Activated CD4-positive, alpha-beta T cell treated with anti-CD3 and anti-CD28 coated beads, Interleukin-2, amount 10 ng/mL, durations not matched to agents 7 days and 5 days (primary cell): Measurements from ENCODE around the gene FAM53A. TPM values are rescaled to one million over a fixed set of nuclear protein-coding genes. Genes with fewer than 3 reads are reported as not detected.

Experiments
- CTCF ChIA-PET: fragments of 350-600 bp; sonication (Branson Sonifier 250); formaldehyde crosslinking; loops from one replicate; lab custom pipeline; 2021; ENCODE audit warnings: antibody characterized with exemption; lab: Charles Lee
- POLR2A ChIA-PET: fragments of 350-600 bp; sonication (Branson Sonifier 250); formaldehyde crosslinking; loops from one replicate; lab custom pipeline; 2021; ENCODE audit warnings: antibody characterized with exemption; lab: Charles Lee
- DNase-seq: peaks from one replicate; pipeline ENCODE4 v3.0.0-alpha.2; 2020
- H3K27ac Mint-ChIP-seq: one replicate; pipeline ENCODE4 v1.8.0; 2021; ENCODE audit warnings: mild to moderate bottlenecking, moderate library complexity, mixed read lengths
- H3K27me3 Mint-ChIP-seq: one replicate; pipeline ENCODE4 v1.8.0; 2021; ENCODE audit warnings: mixed read lengths
- H3K36me3 Mint-ChIP-seq: one replicate; pipeline ENCODE4 v1.8.0; 2021; ENCODE audit warnings: low read depth, mixed read lengths
- H3K4me1 Mint-ChIP-seq: one replicate; pipeline ENCODE4 v1.8.0; 2021; ENCODE audit warnings: mixed read lengths
- H3K4me3 Mint-ChIP-seq: one replicate; pipeline ENCODE4 v1.8.0; 2021; ENCODE audit warnings: mild to moderate bottlenecking, moderate library complexity, mixed read lengths
- H3K9me3 Mint-ChIP-seq: one replicate; pipeline ENCODE4 v1.8.0; 2021; ENCODE audit warnings: mixed read lengths
- total RNA-seq, 2 experiments: library from RNA; stranded (reverse); gene quantifications; one replicate each; pipeline ENCODE4 v1.2.3, GENCODE V29; 2021

FAM53A gene
- total RNA-seq, 2 experiments from 2014 or later, result 0.99 to 1.6 TPM

DNA sequence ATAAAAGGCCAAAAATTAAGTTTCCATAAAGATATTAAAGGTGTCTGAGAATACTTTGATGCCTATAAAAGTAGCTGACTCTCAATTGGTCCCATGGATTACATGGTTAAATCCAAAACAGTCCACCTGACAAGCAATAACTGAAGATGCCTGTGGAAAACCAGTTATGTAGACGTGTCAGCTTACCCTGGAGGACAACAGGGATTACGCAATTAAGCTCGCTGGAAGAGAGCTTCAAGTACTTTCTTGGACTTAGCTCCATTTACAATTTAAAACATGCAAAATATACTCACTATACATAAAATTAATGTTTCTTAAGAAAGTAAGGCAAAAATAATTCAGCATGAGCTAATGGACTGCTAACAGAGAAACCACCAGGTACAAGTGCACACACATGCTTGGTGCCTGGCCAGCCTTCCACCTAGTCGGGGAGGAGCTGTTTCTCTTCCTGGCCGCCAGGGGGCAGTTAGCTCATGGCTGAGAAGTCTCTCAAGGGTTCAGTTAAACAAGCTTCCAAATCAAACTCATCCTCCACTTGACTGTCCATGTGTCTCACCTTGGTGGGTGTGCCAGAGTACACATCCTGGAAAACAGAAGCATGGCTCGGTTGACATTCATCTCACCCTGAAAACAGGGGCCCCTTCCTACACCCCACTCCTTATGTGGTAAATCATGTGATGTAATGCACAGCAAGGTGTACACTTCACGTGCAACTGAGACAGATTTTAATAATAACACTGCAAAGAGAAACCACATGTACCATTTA is 9.2 kb upstream of the FAM53A start:
- ChIA-PET POLR2A (interaction anchor here (0.6 to 1.1 kb wide), 3 partner anchors 17 to 38 kb away, joined by 3 read pairs; partner anchors contain the start of gene SLBP), CTCF (interaction anchor here (0.8 to 6.9 kb wide), 17 partner anchors 8 to 262 kb away, joined by 3 to 94 read pairs (median 5); partner anchors contain the start of genes SLBP, TACC3 and TMEM129)
- Mint-ChIP-seq H3K9me3 (no peaks in the 10 kb centered on the region), H3K27ac (peak overlapping the region; percentile 61), H3K4me1 (peaks cover 11% of the 10 kb centered on the region), H3K4me3 (no peak overlapping the region), H3K36me3 (peaks cover 63% of the 10 kb centered on the region), H3K27me3 (no peaks in the 10 kb centered on the region)
- peak; percentile 81 for DNase-seq

DNA sequence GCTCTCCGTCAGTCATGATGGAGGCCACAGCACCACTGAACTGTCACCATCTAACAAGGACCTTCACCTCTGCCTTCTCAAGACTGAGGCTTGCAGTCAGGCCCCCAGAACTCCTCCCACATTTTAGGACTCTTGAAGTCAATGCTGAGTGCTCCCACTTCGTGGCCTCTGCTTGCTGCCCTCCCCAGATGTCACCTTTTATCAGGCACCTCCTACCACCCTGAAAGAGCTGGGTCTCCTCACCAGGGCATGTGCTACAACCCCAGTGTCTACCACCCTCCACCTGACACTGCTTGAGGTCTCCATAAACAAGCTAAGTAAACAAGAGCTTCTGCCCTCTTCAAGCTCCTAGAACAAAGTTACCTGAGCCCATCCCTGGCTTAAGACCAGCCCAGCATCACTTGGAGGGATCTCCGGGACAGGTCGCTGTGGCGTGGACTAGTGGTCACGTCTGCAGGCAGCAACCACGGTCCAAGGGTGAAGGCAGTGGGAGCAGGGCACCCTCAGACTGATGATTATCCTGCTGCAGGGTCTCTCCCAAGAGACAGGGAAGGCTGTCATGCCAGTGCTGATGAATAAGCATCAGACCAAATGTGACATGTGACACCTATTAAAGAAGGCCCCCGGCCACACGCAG is 7.7 kb upstream of the FAM53A start:
- H3K4me3 Mint-ChIP-seq, result no peak overlapping the region
- H3K27me3 Mint-ChIP-seq, result no peaks in the 10 kb centered on the region
- no peaks in the 10 kb centered on the region for H3K9me3 Mint-ChIP-seq
- no peak overlapping the region for H3K27ac Mint-ChIP-seq
- H3K36me3 Mint-ChIP-seq, result peaks cover 56% of the 10 kb centered on the region
- peaks cover 11% of the 10 kb centered on the region for H3K4me1 Mint-ChIP-seq
- no peak for DNase-seq
- ChIA-PET CTCF (interaction anchor here (0.5 to 6.9 kb wide), 5 partner anchors 9 to 1197 kb away, joined by 3 to 94 read pairs (median 8); no protein-coding TSS in a partner anchor), POLR2A (no interaction called here)

DNA sequence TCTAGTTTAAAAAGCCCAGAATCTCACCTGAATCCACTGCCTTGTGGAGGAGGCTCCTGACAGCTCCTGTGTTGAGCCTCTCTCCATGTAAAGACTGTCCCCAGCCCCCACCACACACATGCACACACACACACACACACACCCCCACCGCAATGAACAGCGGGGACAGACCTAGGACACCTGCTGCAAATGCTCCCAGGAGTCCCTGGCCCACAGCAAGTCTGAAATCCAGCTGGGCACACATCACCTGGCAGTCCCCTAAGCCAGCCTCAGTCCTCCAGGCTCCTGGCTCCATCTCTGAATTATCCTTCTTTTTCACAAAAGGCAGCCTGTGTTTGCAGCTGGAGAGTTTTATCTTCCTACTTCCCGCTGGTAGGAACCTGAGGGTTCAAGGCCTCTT is 6.6 kb upstream of the FAM53A start:
- no peak for DNase-seq
- Mint-ChIP-seq H3K36me3 (peaks cover 52% of the 10 kb centered on the region), H3K27me3 (no peaks in the 10 kb centered on the region), H3K27ac (no peak overlapping the region), H3K9me3 (no peaks in the 10 kb centered on the region), H3K4me1 (peaks cover 7% of the 10 kb centered on the region), H3K4me3 (no peak overlapping the region)
- ChIA-PET CTCF (interaction anchor here (2.1 to 6.9 kb wide), 2 partner anchors 19 to 36 kb away, joined by 9 to 94 read pairs; no protein-coding TSS in a partner anchor), POLR2A (interaction anchor here (1.4 kb wide), 1 partner anchor 21 kb away, joined by 3 read pairs; the partner anchor contains the start of gene SLBP)

DNA sequence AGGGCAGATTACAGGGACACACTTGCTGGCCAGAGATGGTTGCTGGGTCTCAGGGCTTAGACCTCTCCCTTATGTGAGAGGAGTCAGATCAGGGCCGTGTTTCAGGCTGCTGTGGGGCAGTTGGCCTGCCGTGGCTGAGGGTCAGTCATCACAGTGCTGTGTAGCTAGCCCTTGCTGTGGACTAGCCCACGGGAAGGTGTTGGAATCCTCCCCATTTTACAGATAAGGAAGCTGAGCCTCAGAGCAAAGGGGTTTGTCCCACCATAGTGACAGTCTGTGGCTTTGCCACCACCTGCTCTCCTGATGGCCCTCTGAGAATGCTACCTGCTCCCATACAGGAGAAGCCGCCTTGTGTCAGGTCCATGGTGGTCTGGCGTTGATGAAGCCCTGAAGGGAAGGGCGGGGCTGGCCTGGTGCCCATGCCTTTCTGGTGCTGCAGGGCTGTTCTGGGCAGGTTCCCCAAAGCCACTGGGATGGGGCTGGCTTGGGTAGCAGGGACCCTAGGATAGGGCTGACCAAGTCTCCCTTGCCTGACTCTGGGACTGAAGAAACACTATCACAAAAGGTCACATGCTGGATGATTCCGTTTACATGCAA is 2.4 kb upstream of the FAM53A start:
- ChIA-PET POLR2A (no interaction called here), CTCF (no interaction called here)
- H3K4me3 Mint-ChIP-seq, result no peak overlapping the region
- H3K36me3 Mint-ChIP-seq, result peaks cover 18% of the 10 kb centered on the region
- H3K9me3 Mint-ChIP-seq, result no peaks in the 10 kb centered on the region
- peaks cover 5% of the 10 kb centered on the region for H3K27me3 Mint-ChIP-seq
- peaks cover 12% of the 10 kb centered on the region for H3K4me1 Mint-ChIP-seq
- no peak for DNase-seq
- H3K27ac Mint-ChIP-seq, result no peak overlapping the region

DNA sequence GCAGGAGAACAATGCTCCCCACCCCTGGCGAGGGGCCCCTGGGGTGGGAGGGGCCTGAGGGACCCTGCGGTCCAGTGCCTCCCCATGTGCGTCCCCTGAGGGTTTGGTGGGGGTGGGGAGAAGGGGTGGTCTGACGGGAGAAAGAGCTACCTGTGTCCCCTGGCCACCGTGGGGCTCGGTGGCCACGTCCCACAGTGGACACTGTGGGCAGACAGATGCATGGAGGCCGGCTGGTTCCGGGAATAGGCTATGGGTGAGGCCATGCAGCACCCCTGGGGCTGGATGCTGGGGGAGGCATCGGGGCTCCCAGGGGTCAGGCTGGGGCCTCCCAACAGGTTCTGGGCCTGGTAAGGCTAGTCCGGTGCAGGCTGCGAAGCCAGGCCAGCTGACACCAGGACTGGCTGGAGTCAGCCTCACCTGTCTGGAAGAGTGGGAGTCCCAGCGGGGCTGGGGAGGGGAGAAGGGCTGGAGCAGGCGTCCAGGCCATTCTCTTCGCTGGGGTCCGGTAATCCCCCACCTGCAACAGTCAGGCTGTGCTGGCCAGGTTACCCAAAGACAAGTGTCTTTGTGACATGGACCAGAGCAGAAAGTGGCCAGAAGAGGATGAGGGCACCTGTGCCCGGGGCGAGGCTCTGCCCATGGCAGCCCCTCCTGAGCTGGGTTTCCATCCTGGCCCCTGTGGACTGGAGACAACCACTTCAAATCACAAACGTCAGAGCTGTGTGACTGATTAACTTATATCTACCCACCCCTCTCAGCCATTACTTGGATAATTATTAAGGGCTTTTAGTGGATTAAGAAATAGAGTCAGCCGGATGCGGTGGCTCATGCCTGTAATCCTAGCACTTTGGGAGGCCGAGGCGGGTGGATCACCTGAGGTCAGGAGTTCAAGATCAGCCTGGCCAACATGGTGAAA is 1.4 kb upstream of the FAM53A start:
- no peak overlapping the region for H3K4me3 Mint-ChIP-seq
- H3K4me1 Mint-ChIP-seq, result peaks cover 12% of the 10 kb centered on the region
- H3K27me3 Mint-ChIP-seq, result peaks cover 5% of the 10 kb centered on the region
- H3K9me3 Mint-ChIP-seq, result no peaks in the 10 kb centered on the region
- H3K36me3 Mint-ChIP-seq, result peaks cover 9% of the 10 kb centered on the region
- DNase-seq, result no peak
- ChIA-PET POLR2A (no interaction called here), CTCF (no interaction called here)
- H3K27ac Mint-ChIP-seq, result no peak overlapping the region

DNA sequence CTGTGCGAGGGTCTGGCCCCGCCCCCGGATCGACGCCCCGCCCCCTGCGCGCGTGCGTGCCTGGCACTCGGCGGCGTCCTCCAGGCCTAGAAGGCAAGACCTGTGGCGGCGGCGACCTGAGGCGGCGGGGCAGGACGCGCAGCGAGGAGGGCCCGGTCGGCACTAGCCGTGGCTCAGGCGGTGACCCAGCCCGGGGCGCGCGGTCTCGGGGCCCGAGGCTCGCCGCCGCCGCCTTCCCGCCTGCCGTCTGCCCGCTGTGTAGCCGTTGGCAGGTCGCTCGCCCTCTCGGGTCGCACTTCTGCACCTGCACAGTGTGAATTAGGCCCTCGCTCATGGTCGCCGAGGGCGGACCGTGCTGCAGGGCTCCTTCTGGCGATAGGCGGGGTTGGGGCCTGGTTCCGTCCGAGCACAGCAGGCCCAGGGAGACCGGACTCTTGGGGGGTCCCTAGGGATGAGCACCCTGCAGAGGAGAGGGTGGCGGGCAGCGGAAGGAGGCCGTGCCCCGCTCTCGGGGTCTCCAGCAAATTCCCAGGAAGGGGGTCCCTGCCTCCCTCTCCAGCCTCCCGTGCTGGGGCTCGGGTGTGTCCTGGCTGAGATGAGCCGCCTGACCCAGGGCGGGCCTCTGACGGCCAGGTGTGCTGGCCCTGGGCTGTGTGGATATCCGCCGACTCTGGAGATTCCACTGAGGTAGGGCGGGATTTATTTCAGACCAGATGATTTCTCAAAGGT is 557 bp upstream of the FAM53A start:
- CTCF ChIA-PET, result no interaction called here
- Mint-ChIP-seq H3K36me3 (peaks cover 3% of the 10 kb centered on the region), H3K4me3 (peak overlapping the region; percentile 51), H3K9me3 (no peaks in the 10 kb centered on the region), H3K27me3 (peaks cover 5% of the 10 kb centered on the region), H3K27ac (no peak overlapping the region), H3K4me1 (peaks cover 12% of the 10 kb centered on the region)
- POLR2A ChIA-PET, result no interaction called here
- DNase-seq, result peak; percentile 92

DNA sequence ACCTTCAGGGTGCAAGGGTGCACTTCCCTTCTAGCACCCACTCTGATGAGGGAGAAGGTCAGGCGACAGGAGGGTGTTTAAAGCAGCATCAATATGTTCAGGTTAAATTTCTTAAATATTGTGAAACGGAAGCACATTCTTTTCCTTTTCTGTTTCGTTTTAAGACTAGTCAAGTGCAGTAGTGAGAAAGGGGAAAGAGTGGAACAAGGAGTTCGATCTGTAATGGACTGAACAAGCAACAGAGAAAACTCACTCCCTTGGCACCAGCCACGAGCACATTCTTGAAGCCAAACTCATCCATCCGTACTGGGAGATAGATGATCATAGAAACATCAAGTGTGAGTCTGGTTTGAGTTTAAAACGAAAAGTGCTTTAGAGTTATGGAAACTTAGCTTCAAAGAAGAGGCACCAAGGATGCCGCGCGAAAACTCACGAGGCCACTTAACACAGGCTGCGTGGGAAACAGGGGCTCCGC is 815 bp downstream of the FAM53A start:
- peak; percentile 29 for DNase-seq
- no peaks in the 10 kb centered on the region for H3K9me3 Mint-ChIP-seq

DNA sequence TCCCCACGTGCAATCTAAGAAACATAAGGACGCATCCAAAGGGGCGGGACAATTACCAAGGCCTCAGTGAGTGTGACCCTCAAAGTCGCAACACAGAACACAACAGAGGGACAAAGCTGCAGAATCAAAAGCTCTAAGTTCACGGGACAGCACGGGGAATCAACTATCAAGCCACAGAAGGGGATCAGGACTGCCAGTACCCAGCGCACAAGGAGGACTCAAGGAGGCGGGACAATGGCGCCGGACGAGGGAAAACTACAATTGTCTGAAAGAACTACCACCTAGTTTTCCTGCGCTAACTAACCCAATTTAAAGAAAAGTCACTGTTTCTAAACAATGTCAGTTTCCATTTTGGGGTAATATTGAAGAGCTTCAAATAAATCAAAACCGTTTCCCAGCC is 1.3 kb downstream of the FAM53A start:
- no peak for DNase-seq
- Mint-ChIP-seq H3K4me1 (peaks cover 12% of the 10 kb centered on the region), H3K36me3 (no peaks in the 10 kb centered on the region), H3K9me3 (no peaks in the 10 kb centered on the region), H3K27ac (peak overlapping the region; percentile 80), H3K27me3 (peaks cover 5% of the 10 kb centered on the region), H3K4me3 (peak overlapping the region; percentile 75)
- CTCF ChIA-PET, result interaction anchor here (0.6 to 1.4 kb wide), 2 partner anchors 10 to 960 kb away, joined by 3 to 4 read pairs; no protein-coding TSS in a partner anchor
- POLR2A ChIA-PET, result no interaction called here

More for the DNA sequence above, 815 bp downstream of the FAM53A start:
- ChIA-PET POLR2A (no interaction called here), CTCF (interaction anchor here (0.6 to 1.4 kb wide), 2 partner anchors 10 to 960 kb away, joined by 3 to 4 read pairs; no protein-coding TSS in a partner anchor)
- Mint-ChIP-seq H3K36me3 (no peaks in the 10 kb centered on the region), H3K4me3 (peak overlapping the region; percentile 75), H3K27ac (peak overlapping the region; percentile 80), H3K27me3 (peaks cover 5% of the 10 kb centered on the region), H3K4me1 (peaks cover 12% of the 10 kb centered on the region)

DNA sequence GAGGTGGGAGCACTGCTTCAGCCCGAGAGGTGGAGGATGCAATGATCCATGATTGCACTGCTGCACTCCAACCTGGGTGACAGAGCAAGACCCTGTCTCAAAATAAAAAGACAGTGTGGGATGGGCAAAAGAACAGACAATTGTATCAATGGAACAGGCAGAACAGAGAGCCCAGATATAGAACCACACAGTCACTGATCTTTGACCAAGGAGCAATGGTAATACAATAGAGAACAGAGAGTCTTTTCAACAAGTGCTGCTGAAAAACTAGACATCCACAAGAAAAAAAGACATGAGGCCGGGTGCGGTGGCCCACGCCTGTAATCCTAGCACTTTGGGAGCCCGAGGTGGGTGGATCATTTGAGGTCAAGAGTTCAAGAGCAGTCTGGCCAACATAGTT is 5.9 kb downstream of the FAM53A start:
- ChIA-PET CTCF (interaction anchor here (0.9 to 1.6 kb wide), 2 partner anchors 20 to 23 kb away, joined by 3 to 5 read pairs; no protein-coding TSS in a partner anchor), POLR2A (no interaction called here)
- Mint-ChIP-seq H3K9me3 (no peaks in the 10 kb centered on the region), H3K36me3 (no peaks in the 10 kb centered on the region), H3K27me3 (peaks cover 5% of the 10 kb centered on the region), H3K4me3 (no peak overlapping the region), H3K27ac (no peak overlapping the region), H3K4me1 (peaks cover 8% of the 10 kb centered on the region)
- no peak for DNase-seq

DNA sequence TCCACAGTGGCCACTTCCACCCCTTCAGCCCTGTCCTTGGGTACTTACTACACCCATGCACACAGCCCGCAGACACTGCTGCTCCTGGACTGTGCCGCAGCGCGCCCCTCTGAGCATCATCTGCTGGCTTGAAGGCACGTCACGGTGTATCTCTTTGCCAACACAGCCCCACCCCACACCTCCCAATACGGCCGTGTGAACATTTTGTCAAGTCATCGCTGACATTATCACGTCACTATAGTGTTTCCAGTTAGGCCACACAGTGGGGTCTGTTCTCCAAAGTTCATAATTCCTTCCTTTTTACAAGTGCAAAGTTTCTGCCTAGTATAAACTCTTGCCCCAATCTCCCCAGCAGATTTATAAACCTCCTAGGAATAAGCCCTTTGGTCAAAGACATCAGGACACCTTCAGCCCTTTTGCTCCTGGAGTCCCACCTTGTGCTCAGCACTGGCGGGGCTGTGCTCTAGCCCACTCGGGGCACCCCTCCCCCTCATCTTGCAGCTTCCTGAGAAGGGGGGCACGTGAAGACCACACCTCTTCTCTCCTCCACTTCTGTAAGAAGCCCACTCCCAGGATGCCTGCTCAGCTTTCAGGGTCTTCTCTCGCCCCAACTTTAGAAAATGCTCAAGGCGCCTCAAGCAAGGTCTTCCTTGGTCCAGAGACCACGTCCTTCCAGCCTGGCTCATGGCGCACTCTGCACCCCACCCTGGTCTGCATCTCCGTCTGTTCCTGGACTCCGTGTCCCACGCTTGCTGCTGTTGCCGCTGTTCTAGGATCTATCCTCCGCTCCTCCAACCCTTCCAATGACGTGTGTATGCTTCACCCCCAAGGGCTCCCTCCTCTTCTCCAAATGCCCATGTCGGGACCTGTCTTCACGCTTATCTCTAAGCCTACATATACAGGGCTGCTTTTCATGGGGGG is 7.2 kb downstream of the FAM53A start:
- CTCF ChIA-PET, result interaction anchor here (0.9 to 1.4 kb wide), 2 partner anchors 17 to 18 kb away, joined by 3 to 4 read pairs; no protein-coding TSS in a partner anchor
- no peak for DNase-seq
- Mint-ChIP-seq H3K9me3 (no peaks in the 10 kb centered on the region), H3K36me3 (no peaks in the 10 kb centered on the region), H3K4me3 (no peak overlapping the region), H3K27me3 (no peaks in the 10 kb centered on the region), H3K27ac (no peak overlapping the region), H3K4me1 (no peaks in the 10 kb centered on the region)
- POLR2A ChIA-PET, result no interaction called here

DNA sequence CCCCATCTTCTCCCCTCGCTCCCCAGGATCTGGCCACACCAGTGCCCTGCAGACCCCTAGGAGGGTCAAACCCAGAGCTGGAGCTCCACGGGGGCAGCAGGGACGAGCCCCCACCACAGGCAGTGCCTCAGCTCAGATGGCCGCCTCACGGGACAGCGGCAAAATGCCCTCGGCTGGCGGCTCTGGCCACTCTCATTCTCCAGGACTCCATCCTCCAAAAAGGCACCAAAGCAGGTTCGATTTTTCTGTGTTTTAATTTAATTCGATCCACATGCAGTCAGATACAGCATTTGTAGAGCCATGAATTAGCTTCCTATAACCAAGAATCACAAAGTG is 8.3 kb downstream of the FAM53A start:
- no peaks in the 10 kb centered on the region for H3K27me3 Mint-ChIP-seq
- no peak for DNase-seq
- no peak overlapping the region for H3K27ac Mint-ChIP-seq
- ChIA-PET CTCF (interaction anchor here (1.4 kb wide), 1 partner anchor 18 kb away, joined by 4 read pairs; no protein-coding TSS in a partner anchor), POLR2A (no interaction called here)
- H3K4me1 Mint-ChIP-seq, result no peaks in the 10 kb centered on the region
- no peak overlapping the region for H3K4me3 Mint-ChIP-seq
- no peaks in the 10 kb centered on the region for H3K36me3 Mint-ChIP-seq
- H3K9me3 Mint-ChIP-seq, result no peaks in the 10 kb centered on the region
